Panc1 (cell line): ENCODE results near the gene ARHGAP31. TPM values are rescaled to one million over a fixed set of nuclear protein-coding genes. Genes with fewer than 3 reads are reported as not detected.

Experiments used
- ATAC-seq: fragments of 200-7000 bp; cut with Tn5 transposase; 2 replicates; pipeline ENCODE4 v1.9.1; 2020; ENCODE audit warnings: mild to moderate bottlenecking, moderate library complexity
- BruUV-seq: library from RNA; stranded (reverse); fragments of 400-500 nt; replicated peaks from 2 replicates; lab custom pipeline; 2021; lab: Mats Ljungman, UMichigan
- CTCF ChIA-PET: fragments of 300-600 bp; sonication (Branson Sonifier 250); formaldehyde crosslinking; loops from one replicate; lab custom pipeline; 2022; ENCODE audit warnings: antibody characterized with exemption; lab: Charles Lee
- POLR2A ChIA-PET: fragments of 300-600 bp; sonication (Branson Sonifier 250); formaldehyde crosslinking; loops from one replicate; lab custom pipeline; 2022; ENCODE audit warnings: antibody characterized with exemption; lab: Charles Lee
- DNase-seq: peaks from one replicate; pipeline ENCODE4 v3.0.0-alpha.2; 2010; ENCODE audit warnings: low read depth, low spot score
- H3K27ac ChIP-seq: 2 replicates; pipeline ENCODE4 v1.5.1; 2011; ENCODE audit warnings: mild to moderate bottlenecking, low read length, inconsistent platforms
- H3K27me3 ChIP-seq: fragments of 200-500 bp; sonication (Bioruptor generic); 2 replicates; pipeline ENCODE4 v1.6.0; 2014; ENCODE audit warnings: low read length, inconsistent platforms; ENCODE audit not compliant: control insufficient read depth, insufficient read depth
- H3K36me3 ChIP-seq: fragments of 200-500 bp; sonication (Bioruptor generic); 2 replicates; pipeline ENCODE4 v1.5.1; 2014; ENCODE audit warnings: inconsistent platforms, mild to moderate bottlenecking, low read length, moderate library complexity; ENCODE audit not compliant: control insufficient read depth, insufficient read depth
- H3K4me1 ChIP-seq: 2 replicates; pipeline ENCODE4 v1.5.1; 2011; ENCODE audit warnings: inconsistent platforms, mild to moderate bottlenecking, low read length, moderate library complexity; ENCODE audit not compliant: control insufficient read depth, insufficient read depth
- H3K4me3 ChIP-seq, 2 experiments: 2 replicates each; pipeline ENCODE4 v1.5.1; 2011 to 2012; ENCODE audit warnings: low read depth in 2 of 2, low read length in 2 of 2, mild to moderate bottlenecking in 2 of 2, inconsistent platforms in 1 of 2, moderate library complexity in 1 of 2
- H3K9me3 ChIP-seq: fragments of 200-500 bp; sonication (Bioruptor generic); 2 replicates; pipeline ENCODE4 v1.5.1; 2014; ENCODE audit warnings: low read depth, mild to moderate bottlenecking, inconsistent platforms, low read length, moderate library complexity; ENCODE audit not compliant: control insufficient read depth, insufficient read depth
- CTCF ChIP-seq: fragments of 450-650 bp; IDR thresholded peaks from 2 replicates; pipeline ENCODE4 v1.5.1; 2017; ENCODE audit warnings: mild to moderate bottlenecking
- POLR2AphosphoS5 ChIP-seq: IDR thresholded peaks from 2 replicates; pipeline ENCODE4 v1.6.1; 2012; ENCODE audit warnings: mild to moderate bottlenecking, low read depth, low read length, moderate library complexity
- REST ChIP-seq, 2 experiments: IDR thresholded peaks; 2 replicates each; pipeline ENCODE4 v1.6.1; 2011 to 2012; ENCODE audit warnings: low read depth in 2 of 2, control low read depth in 1 of 2, low read length in 1 of 2, mild to moderate bottlenecking in 1 of 2, moderate library complexity in 1 of 2; ENCODE audit not compliant: insufficient read depth in 1 of 2
- SIN3A ChIP-seq: IDR thresholded peaks from 2 replicates; pipeline ENCODE4 v1.6.1; 2012; ENCODE audit warnings: low read depth, mild to moderate bottlenecking, low read length, moderate library complexity, borderline replicate concordance; ENCODE audit not compliant: insufficient read depth
- TCF7L2 ChIP-seq: IDR thresholded peaks from 2 replicates; pipeline ENCODE4 v1.6.1; 2011; ENCODE audit warnings: mild to moderate bottlenecking, low read depth, low read length, inconsistent platforms
- in situ Hi-C: cut with HindIII; loops from 2 replicates; pipeline ENCODE4 v1.10.0; 2016; ENCODE audit warnings: low sequenced_read_pairs, low pct_unique_long_range_greater_than_20kb
- intact Hi-C: fragments of 100-400 bp; cut with micrococcal nuclease; formaldehyde crosslinking; loops from one replicate; pipeline ENCODE4 v1.10.0; 2022; ENCODE audit not compliant: unreplicated experiment
- total RNA-seq: library from RNA; stranded (reverse); gene quantifications from one replicate; pipeline ENCODE4 v1.2.1, GENCODE V29; 2021; ENCODE audit not compliant: unreplicated experiment

ARHGAP31 gene
- total RNA-seq, 1 experiment from 2014 or later = 7.6 TPM

GRCh38 chr3:119330181-119330580 is 36.0 kb downstream of the ARHGAP31 start:
- in situ Hi-C loops = no loop called here

GRCh38 chr3:119330858-119331257 is 36.7 kb downstream of the ARHGAP31 start:
- ChIA-PET CTCF (no interaction called here), POLR2A (no interaction called here)
- no peak overlapping the region for H3K27ac ChIP-seq
- no peaks in the 10 kb centered on the region for H3K9me3 ChIP-seq
- H3K4me3 ChIP-seq = no peak overlapping the region
- DNase-seq (no peak), ATAC-seq (no peak)
- H3K36me3 ChIP-seq = no peaks in the 10 kb centered on the region
- BruUV-seq = no TSS peak
- intact Hi-C loops (no loop called here), in situ Hi-C loops (no loop called here)
- no peaks in the 10 kb centered on the region for H3K27me3 ChIP-seq
- TF ChIP-seq SIN3A = no peak
- TF ChIP-seq CTCF = 0 out of 2 replicates have a peak, but pooled peaks have one; percentile 5
- no peaks in the 10 kb centered on the region for H3K4me1 ChIP-seq

More at GRCh38 chr3:119330181-119330580, 36.0 kb downstream of the ARHGAP31 start:
- POLR2A ChIA-PET = no interaction called here
- TF ChIP-seq CTCF (no peak), TCF7L2 (no peak), SIN3A (no peak), REST (IDR thresholded peaks at IDR 0.05; ENCODE audit: insufficient read depth in 1 of 2, low read depth in 2 of 2, low read length in 1 of 2) (no peak), POLR2AphosphoS5 (no peak)
- CTCF ChIA-PET = interaction anchor here (0.5 kb wide), 1 partner anchor 137 kb away, joined by 6 read pairs; no protein-coding TSS in a partner anchor
- no peaks in the 10 kb centered on the region for H3K36me3 ChIP-seq
- no peak overlapping the region for H3K4me3 ChIP-seq
- H3K27me3 ChIP-seq = no peaks in the 10 kb centered on the region
- no TSS peak for BruUV-seq
- no peaks in the 10 kb centered on the region for H3K4me1 ChIP-seq
- DNase-seq (no peak), ATAC-seq (no peak)
- H3K27ac ChIP-seq = no peak overlapping the region
- intact Hi-C loops = no loop called here
- H3K9me3 ChIP-seq = no peaks in the 10 kb centered on the region
